ENCODE data around the gene FOXL3. TPM values are rescaled to one million over a fixed set of nuclear protein-coding genes. Genes with fewer than 3 reads are reported as not detected.

FOXL3 gene
- total RNA-seq, 1 experiment from 2014 or later: not detected

DNA sequence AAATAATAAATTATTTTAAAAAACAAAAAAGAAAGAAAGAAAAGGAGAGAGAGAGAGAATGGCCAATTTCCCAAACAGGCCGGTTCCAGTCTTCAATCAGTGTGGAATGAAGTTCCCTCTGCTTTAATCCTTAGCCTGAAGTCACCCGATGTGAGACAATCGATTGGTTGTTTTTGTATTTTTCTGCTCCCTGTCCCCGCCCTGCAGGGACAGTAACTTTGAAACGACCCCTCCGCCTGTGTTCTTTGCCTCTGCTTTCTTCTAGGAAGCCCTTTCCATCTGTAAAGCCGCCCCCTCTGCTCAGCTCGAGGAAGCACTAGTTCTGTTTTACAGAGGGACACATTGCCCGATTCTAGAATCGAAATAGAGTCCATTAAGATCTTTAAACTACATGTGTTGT lies 33.4 kb downstream of the FOXL3 start:
- no peak overlapping the region for H3K4me2 ChIP-seq (ENCODE audit: low read depth, low read length, poor library complexity, severe bottlenecking)
- H4K20me1 ChIP-seq (ENCODE audit: insufficient read depth, low read depth, low read length): 0 out of 2 replicates have a peak, but pooled peaks cover 4% of the 10 kb centered on the region
- no peak for DNase-seq
- no peaks in the 10 kb centered on the region for H3K9me3 ChIP-seq (ENCODE audit: low read length)
- H3K9me2 ChIP-seq (replicated peaks; ENCODE audit: insufficient read depth, low read length): no peaks in the 10 kb centered on the region
- no peak overlapping the region for H3K4me3 ChIP-seq (ENCODE audit: low read length)
- H2AFZ ChIP-seq (ENCODE audit: low read length): no peak overlapping the region
- H3K79me2 ChIP-seq (ENCODE audit: low read length): no peaks in the 10 kb centered on the region
- H3K36me3 ChIP-seq (ENCODE audit: insufficient read depth, low read length): no peaks in the 10 kb centered on the region
- H3K4me1 ChIP-seq (ENCODE audit: low read length): peaks cover 7% of the 10 kb centered on the region
- H3K9ac ChIP-seq (ENCODE audit: low read length): no peak overlapping the region
- no peak overlapping the region for H3K27ac ChIP-seq (ENCODE audit: low read length)
- no peaks in the 10 kb centered on the region for H3K27me3 ChIP-seq (ENCODE audit: low read length)

GRCh38 chr7:324011-324410 lies 34.0 kb downstream of the FOXL3 start:
- 0 out of 2 replicates have a peak, but pooled peaks cover 4% of the 10 kb centered on the region for H4K20me1 ChIP-seq (ENCODE audit: insufficient read depth, low read depth, low read length)
- DNase-seq: no peak
- H3K27me3 ChIP-seq (ENCODE audit: low read length): no peaks in the 10 kb centered on the region

DNA sequence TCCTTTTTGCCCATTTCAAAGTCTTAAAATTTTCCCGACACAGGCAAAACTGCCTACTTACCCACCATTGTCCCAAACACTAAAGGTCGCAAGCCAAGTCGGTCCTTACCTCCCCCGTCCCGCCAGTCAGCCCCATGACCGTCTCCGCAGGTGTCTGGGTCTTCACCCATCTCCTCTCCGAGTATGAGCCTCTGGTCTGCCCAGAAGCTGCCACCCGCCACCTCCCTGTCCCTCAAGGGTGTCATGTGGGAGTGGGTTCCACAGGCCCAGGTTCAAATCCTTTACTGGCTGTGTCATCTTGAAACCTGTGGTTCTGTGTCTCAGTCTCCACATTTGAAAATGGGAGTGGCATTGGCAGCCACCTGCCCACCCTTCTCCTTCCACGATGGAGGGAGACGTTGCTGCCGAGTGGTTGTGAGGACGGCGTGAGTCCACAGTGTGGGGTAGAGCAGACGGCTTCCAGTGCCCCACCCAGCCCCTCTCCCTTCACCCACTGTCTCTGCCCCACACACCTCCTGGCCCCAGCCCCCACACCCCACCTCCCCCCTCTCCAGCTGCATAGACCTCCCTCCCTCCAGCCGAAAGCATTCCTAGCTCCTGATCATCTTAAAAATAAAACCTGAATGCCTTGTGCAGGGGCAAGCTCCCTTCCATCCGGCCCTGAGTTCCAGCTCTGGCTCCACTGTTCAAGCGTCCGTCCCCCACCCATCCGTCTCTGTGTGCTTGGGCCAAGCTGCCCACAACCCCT lies 35.3 kb downstream of the FOXL3 start:
- no peak for DNase-seq
- no peak overlapping the region for H3K9ac ChIP-seq (ENCODE audit: low read length)
- H4K20me1 ChIP-seq (ENCODE audit: insufficient read depth, low read depth, low read length): 0 out of 2 replicates have a peak, but pooled peaks cover 4% of the 10 kb centered on the region
- no peaks in the 10 kb centered on the region for H3K79me2 ChIP-seq (ENCODE audit: low read length)
- H2AFZ ChIP-seq (ENCODE audit: low read length): no peak overlapping the region
- H3K4me3 ChIP-seq (ENCODE audit: low read length): no peak overlapping the region
- peaks cover 7% of the 10 kb centered on the region for H3K4me1 ChIP-seq (ENCODE audit: low read length)
- H3K9me2 ChIP-seq (replicated peaks; ENCODE audit: insufficient read depth, low read length): no peaks in the 10 kb centered on the region
- H3K9me3 ChIP-seq (ENCODE audit: low read length): no peaks in the 10 kb centered on the region
- H3K27me3 ChIP-seq (ENCODE audit: low read length): no peaks in the 10 kb centered on the region
- H3K4me2 ChIP-seq (ENCODE audit: low read depth, low read length, poor library complexity, severe bottlenecking): no peak overlapping the region
- no peak overlapping the region for H3K27ac ChIP-seq (ENCODE audit: low read length)
- H3K36me3 ChIP-seq (ENCODE audit: insufficient read depth, low read length): no peaks in the 10 kb centered on the region

More at GRCh38 chr7:324011-324410, 34.0 kb downstream of the FOXL3 start:
- H3K9me3 ChIP-seq (ENCODE audit: low read length): no peaks in the 10 kb centered on the region
- peaks cover 7% of the 10 kb centered on the region for H3K4me1 ChIP-seq (ENCODE audit: low read length)
- H3K9ac ChIP-seq (ENCODE audit: low read length): no peak overlapping the region
- no peak overlapping the region for H3K4me2 ChIP-seq (ENCODE audit: low read depth, low read length, poor library complexity, severe bottlenecking)
- no peak overlapping the region for H3K4me3 ChIP-seq (ENCODE audit: low read length)
- no peaks in the 10 kb centered on the region for H3K9me2 ChIP-seq (replicated peaks; ENCODE audit: insufficient read depth, low read length)
- no peak overlapping the region for H2AFZ ChIP-seq (ENCODE audit: low read length)
- H3K79me2 ChIP-seq (ENCODE audit: low read length): no peaks in the 10 kb centered on the region
- no peaks in the 10 kb centered on the region for H3K36me3 ChIP-seq (ENCODE audit: insufficient read depth, low read length)
- no peak overlapping the region for H3K27ac ChIP-seq (ENCODE audit: low read length)

- H3K27ac ChIP-seq (ENCODE audit: low read length): no peak overlapping the region
- no peak overlapping the region for H3K4me3 ChIP-seq (ENCODE audit: low read length)
- H3K9ac ChIP-seq (ENCODE audit: low read length): no peak overlapping the region
- H3K79me2 ChIP-seq (ENCODE audit: low read length): no peaks in the 10 kb centered on the region
- H3K9me2 ChIP-seq (replicated peaks; ENCODE audit: insufficient read depth, low read length): no peaks in the 10 kb centered on the region
- H3K36me3 ChIP-seq (ENCODE audit: insufficient read depth, low read length): no peaks in the 10 kb centered on the region
- peaks cover 7% of the 10 kb centered on the region for H3K4me1 ChIP-seq (ENCODE audit: low read length)
- H3K9me3 ChIP-seq (ENCODE audit: low read length): no peaks in the 10 kb centered on the region
- 0 out of 2 replicates have a peak, but pooled peaks cover 4% of the 10 kb centered on the region for H4K20me1 ChIP-seq (ENCODE audit: insufficient read depth, low read depth, low read length)
- DNase-seq: no peak
- no peak overlapping the region for H2AFZ ChIP-seq (ENCODE audit: low read length)
- H3K4me2 ChIP-seq (ENCODE audit: low read depth, low read length, poor library complexity, severe bottlenecking): no peak overlapping the region
- H3K27me3 ChIP-seq (ENCODE audit: low read length): no peaks in the 10 kb centered on the region
Measured at GRCh38 chr7:325811-326210, 35.8 kb downstream of the FOXL3 start.

- no peak overlapping the region for H3K4me3 ChIP-seq (ENCODE audit: low read length)
- no peak for DNase-seq
- H3K36me3 ChIP-seq (ENCODE audit: insufficient read depth, low read length): no peaks in the 10 kb centered on the region
- H3K79me2 ChIP-seq (ENCODE audit: low read length): no peaks in the 10 kb centered on the region
- no peaks in the 10 kb centered on the region for H3K9me3 ChIP-seq (ENCODE audit: low read length)
- H3K27me3 ChIP-seq (ENCODE audit: low read length): no peaks in the 10 kb centered on the region
- 0 out of 2 replicates have a peak, but pooled peaks cover 4% of the 10 kb centered on the region for H4K20me1 ChIP-seq (ENCODE audit: insufficient read depth, low read depth, low read length)
- H3K4me1 ChIP-seq (ENCODE audit: low read length): peaks cover 3% of the 10 kb centered on the region
- H3K9me2 ChIP-seq (replicated peaks; ENCODE audit: insufficient read depth, low read length): no peaks in the 10 kb centered on the region
- H2AFZ ChIP-seq (ENCODE audit: low read length): no peak overlapping the region
- H3K27ac ChIP-seq (ENCODE audit: low read length): no peak overlapping the region
- H3K4me2 ChIP-seq (ENCODE audit: low read depth, low read length, poor library complexity, severe bottlenecking): no peak overlapping the region
- no peak overlapping the region for H3K9ac ChIP-seq (ENCODE audit: low read length)
Measured at GRCh38 chr7:326273-326672, 36.3 kb downstream of the FOXL3 start.

GRCh38 chr7:326809-327232 lies 36.9 kb downstream of the FOXL3 start:
- no peaks in the 10 kb centered on the region for H3K79me2 ChIP-seq (ENCODE audit: low read length)
- H3K36me3 ChIP-seq (ENCODE audit: insufficient read depth, low read length): no peaks in the 10 kb centered on the region
- no peak overlapping the region for H3K4me3 ChIP-seq (ENCODE audit: low read length)
- H2AFZ ChIP-seq (ENCODE audit: low read length): no peak overlapping the region
- no peaks in the 10 kb centered on the region for H3K9me3 ChIP-seq (ENCODE audit: low read length)
- DNase-seq: no peak
- H3K9ac ChIP-seq (ENCODE audit: low read length): no peak overlapping the region
- H3K27ac ChIP-seq (ENCODE audit: low read length): no peak overlapping the region
- H3K9me2 ChIP-seq (replicated peaks; ENCODE audit: insufficient read depth, low read length): no peaks in the 10 kb centered on the region
- H3K4me2 ChIP-seq (ENCODE audit: low read depth, low read length, poor library complexity, severe bottlenecking): no peak overlapping the region
- 0 out of 2 replicates have a peak, but pooled peaks cover 1% of the 10 kb centered on the region for H4K20me1 ChIP-seq (ENCODE audit: insufficient read depth, low read depth, low read length)
- no peaks in the 10 kb centered on the region for H3K27me3 ChIP-seq (ENCODE audit: low read length)
- no peaks in the 10 kb centered on the region for H3K4me1 ChIP-seq (ENCODE audit: low read length)

- H3K9me2 ChIP-seq (replicated peaks; ENCODE audit: insufficient read depth, low read length): no peaks in the 10 kb centered on the region
- no peaks in the 10 kb centered on the region for H3K4me1 ChIP-seq (ENCODE audit: low read length)
- H4K20me1 ChIP-seq (ENCODE audit: insufficient read depth, low read depth, low read length): no peaks in the 10 kb centered on the region
- H3K4me3 ChIP-seq (ENCODE audit: low read length): no peak overlapping the region
- no peak overlapping the region for H3K27ac ChIP-seq (ENCODE audit: low read length)
- H3K4me2 ChIP-seq (ENCODE audit: low read depth, low read length, poor library complexity, severe bottlenecking): no peak overlapping the region
- H3K9ac ChIP-seq (ENCODE audit: low read length): no peak overlapping the region
- H2AFZ ChIP-seq (ENCODE audit: low read length): no peak overlapping the region
- no peaks in the 10 kb centered on the region for H3K79me2 ChIP-seq (ENCODE audit: low read length)
- H3K27me3 ChIP-seq (ENCODE audit: low read length): no peaks in the 10 kb centered on the region
- no peaks in the 10 kb centered on the region for H3K9me3 ChIP-seq (ENCODE audit: low read length)
- DNase-seq: no peak
- H3K36me3 ChIP-seq (ENCODE audit: insufficient read depth, low read length): no peaks in the 10 kb centered on the region
Measured at GRCh38 chr7:327233-327931, 37.4 kb downstream of the FOXL3 start.

- no peak for DNase-seq
- H3K4me3 ChIP-seq (ENCODE audit: low read length): no peak overlapping the region
- no peaks in the 10 kb centered on the region for H4K20me1 ChIP-seq (ENCODE audit: insufficient read depth, low read depth, low read length)
- no peaks in the 10 kb centered on the region for H3K4me1 ChIP-seq (ENCODE audit: low read length)
- H3K27me3 ChIP-seq (ENCODE audit: low read length): no peaks in the 10 kb centered on the region
- no peaks in the 10 kb centered on the region for H3K79me2 ChIP-seq (ENCODE audit: low read length)
- H3K36me3 ChIP-seq (ENCODE audit: insufficient read depth, low read length): no peaks in the 10 kb centered on the region
- H3K9ac ChIP-seq (ENCODE audit: low read length): no peak overlapping the region
- H3K4me2 ChIP-seq (ENCODE audit: low read depth, low read length, poor library complexity, severe bottlenecking): no peak overlapping the region
- no peak overlapping the region for H2AFZ ChIP-seq (ENCODE audit: low read length)
- H3K27ac ChIP-seq (ENCODE audit: low read length): no peak overlapping the region
- no peaks in the 10 kb centered on the region for H3K9me2 ChIP-seq (replicated peaks; ENCODE audit: insufficient read depth, low read length)
- H3K9me3 ChIP-seq (ENCODE audit: low read length): no peaks in the 10 kb centered on the region
Measured at GRCh38 chr7:327991-328702, 38.2 kb downstream of the FOXL3 start.

All from Karpas-422 (cell line).